Measurements from ENCODE around the gene CREM. TPM values are rescaled to one million over a fixed set of nuclear protein-coding genes. Genes with fewer than 3 reads are reported as not detected.
A peak's percentile ranks its signal among the peaks of the same experiment; 100 is the strongest.

CREM gene
- polyA plus RNA-seq, 1 of the 3 experiments (the other 2 are of a cell fraction), result 41.4 TPM

DNA sequence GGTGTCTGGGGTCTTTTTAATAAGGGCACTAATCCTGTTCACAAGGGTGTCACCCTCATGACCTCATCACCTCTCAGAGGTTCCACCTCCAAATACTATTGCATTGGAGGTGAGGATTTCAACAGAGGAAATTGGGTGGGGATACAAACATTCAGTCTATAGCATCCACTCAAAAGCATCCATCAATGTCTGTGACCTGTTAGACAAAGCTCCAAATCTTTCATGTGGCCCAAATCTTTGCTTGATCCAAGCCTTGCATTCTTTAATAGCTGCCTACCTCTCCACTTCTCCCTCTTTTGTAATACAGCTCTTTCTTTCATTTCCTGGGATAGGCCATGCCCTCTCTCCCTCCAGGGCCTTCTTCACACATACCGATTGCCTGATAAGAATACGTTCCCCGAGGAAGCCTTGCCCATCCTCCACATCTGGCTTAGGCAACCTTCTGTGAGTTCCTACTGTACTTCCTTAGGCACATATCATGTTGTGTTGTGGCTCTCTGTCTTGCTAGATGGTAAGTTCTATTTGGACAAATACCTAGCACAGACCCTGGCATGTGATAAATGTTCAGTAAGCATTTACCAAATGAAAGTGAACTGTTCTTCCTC, 66.1 kb downstream of the CREM start:
- Histone ChIP-seq H3K9ac (no peak overlapping the region), H3K9me3 (no peaks in the 10 kb centered on the region; the same call in 1 of the 2 replicates), H3K27ac (ENCODE audit: low read depth in 2 of 2, low read length in 1 of 2) (no peak overlapping the region), H3K79me2 (ENCODE audit: insufficient read depth) (no peaks in the 10 kb centered on the region), H3F3A (replicated peaks; ENCODE audit: insufficient read depth) (peaks cover 28% of the 10 kb centered on the region), H3K4me2 (no peak overlapping the region), H4K20me1 (ENCODE audit: insufficient read depth) (no peaks in the 10 kb centered on the region), H2AFZ (ENCODE audit: low read depth) (no peak overlapping the region), H3K4me1 (ENCODE audit: control insufficient read depth in 1 of 2, insufficient read depth in 2 of 2, low read depth in 1 of 2, low read length in 1 of 2) (peaks cover 0 to 3% of the 10 kb centered on the region in 2 experiments; a peak in 3 of 4 replicates), H3K36me3 (replicated peaks in 1 of 2; ENCODE audit: control insufficient read depth in 1 of 2, insufficient read depth in 2 of 2, low read length in 1 of 2) (no peaks in the 10 kb centered on the region), H3K27me3 (ENCODE audit: insufficient read depth) (no peaks in the 10 kb centered on the region), H3K4me3 (ENCODE audit: low read depth in 2 of 2, low read length in 1 of 2) (no peak overlapping the region), H3K9me2 (no peaks in the 10 kb centered on the region)
- ChIA-PET CTCF (interaction anchor here (2.1 kb wide), 1 partner anchor 66 kb away, joined by 11 read pairs; the partner anchor contains the start of gene CREM), POLR2A (interaction anchor here (0.5 kb wide), 1 partner anchor 28 kb away, joined by 4 read pairs; no protein-coding TSS in a partner anchor)
- DNase-seq, result no peak
- 88% methylated on average over 3 of the region's 3 CpGs for whole genome bisulfite sequencing (ENCODE audit: low lambda C conversion rate)
- TF ChIP-seq MEF2A (IDR thresholded peaks at IDR 0.05; ENCODE audit: borderline replicate concordance, low read depth), result no peak
- TF ChIP-seq, protein P1, sequence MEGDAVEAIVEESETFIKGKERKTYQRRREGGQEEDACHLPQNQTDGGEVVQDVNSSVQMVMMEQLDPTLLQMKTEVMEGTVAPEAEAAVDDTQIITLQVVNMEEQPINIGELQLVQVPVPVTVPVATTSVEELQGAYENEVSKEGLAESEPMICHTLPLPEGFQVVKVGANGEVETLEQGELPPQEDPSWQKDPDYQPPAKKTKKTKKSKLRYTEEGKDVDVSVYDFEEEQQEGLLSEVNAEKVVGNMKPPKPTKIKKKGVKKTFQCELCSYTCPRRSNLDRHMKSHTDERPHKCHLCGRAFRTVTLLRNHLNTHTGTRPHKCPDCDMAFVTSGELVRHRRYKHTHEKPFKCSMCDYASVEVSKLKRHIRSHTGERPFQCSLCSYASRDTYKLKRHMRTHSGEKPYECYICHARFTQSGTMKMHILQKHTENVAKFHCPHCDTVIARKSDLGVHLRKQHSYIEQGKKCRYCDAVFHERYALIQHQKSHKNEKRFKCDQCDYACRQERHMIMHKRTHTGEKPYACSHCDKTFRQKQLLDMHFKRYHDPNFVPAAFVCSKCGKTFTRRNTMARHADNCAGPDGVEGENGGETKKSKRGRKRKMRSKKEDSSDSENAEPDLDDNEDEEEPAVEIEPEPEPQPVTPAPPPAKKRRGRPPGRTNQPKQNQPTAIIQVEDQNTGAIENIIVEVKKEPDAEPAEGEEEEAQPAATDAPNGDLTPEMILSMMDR (IDR thresholded peaks at IDR 0.05), result no peak
- no peak for TF ChIP-seq USF1 (IDR thresholded peaks at IDR 0.05; ENCODE audit: borderline replicate concordance, low read depth)
- TF ChIP-seq MAX (IDR thresholded peaks at IDR 0.05; ENCODE audit: low read depth), result no peak
- no peak for TF ChIP-seq RXRA (IDR thresholded peaks at IDR 0.05; ENCODE audit: borderline replicate concordance, low read depth)
- TF ChIP-seq JUND (IDR thresholded peaks at IDR 0.05), result no peak
- no peak for TF ChIP-seq FOSL2 (IDR thresholded peaks at IDR 0.05; ENCODE audit: borderline replicate concordance, low read depth)
- no peak for TF ChIP-seq CHD2 (IDR thresholded peaks at IDR 0.05; ENCODE audit: low read length, partially characterized antibody)
- no peak for TF ChIP-seq TEAD4 (IDR thresholded peaks at IDR 0.05; ENCODE audit: borderline replicate concordance, insufficient read depth)

DNA sequence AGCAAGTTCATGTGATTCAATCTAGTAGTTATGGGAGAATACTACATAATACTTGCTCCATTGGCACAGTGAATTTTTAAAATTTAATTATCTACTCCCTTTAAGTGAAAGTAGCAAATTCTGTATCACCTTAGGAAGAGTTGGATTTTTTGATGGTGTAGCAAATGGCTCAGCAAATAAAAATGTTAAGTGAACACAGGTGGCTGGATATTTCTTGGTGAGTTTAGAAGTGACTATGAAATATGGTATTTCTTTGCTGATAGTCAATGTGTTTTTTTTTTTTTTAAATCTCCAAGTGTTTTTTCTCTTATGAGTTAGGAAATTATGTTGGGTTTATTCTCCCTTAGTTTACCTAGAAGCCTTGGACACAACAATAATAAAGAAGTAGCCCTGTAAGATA, 67.8 kb downstream of the CREM start:
- Histone ChIP-seq H3K9me2 (no peaks in the 10 kb centered on the region), H3K27ac (ENCODE audit: low read depth in 2 of 2, low read length in 1 of 2) (peak overlapping the region in 1 of 2 experiments; percentile 96; a peak in 2 of 4 replicates), H3K4me1 (ENCODE audit: control insufficient read depth in 1 of 2, insufficient read depth in 2 of 2, low read depth in 1 of 2, low read length in 1 of 2) (peaks cover 0 to 3% of the 10 kb centered on the region in 2 experiments; a peak in 3 of 4 replicates), H3K36me3 (replicated peaks in 1 of 2; ENCODE audit: control insufficient read depth in 1 of 2, insufficient read depth in 2 of 2, low read length in 1 of 2) (no peaks in the 10 kb centered on the region), H3K27me3 (ENCODE audit: insufficient read depth) (no peaks in the 10 kb centered on the region), H4K20me1 (ENCODE audit: insufficient read depth) (no peaks in the 10 kb centered on the region), H3F3A (replicated peaks; ENCODE audit: insufficient read depth) (peaks cover 28% of the 10 kb centered on the region), H3K9me3 (no peaks in the 10 kb centered on the region), H3K79me2 (ENCODE audit: insufficient read depth) (no peaks in the 10 kb centered on the region), H2AFZ (ENCODE audit: low read depth) (0 out of 2 replicates have a peak overlapping the region, but pooled peaks have one; percentile 59), H3K4me3 (ENCODE audit: low read depth in 2 of 2, low read length in 1 of 2) (no peak overlapping the region), H3K4me2 (no peak overlapping the region), H3K9ac (no peak overlapping the region)
- ChIA-PET CTCF (interaction anchor here (2.1 to 2.7 kb wide), 5 partner anchors 15 to 74 kb away, joined by 9 to 31 read pairs (median 27); partner anchors contain the start of gene CREM), POLR2A (no interaction called here)
- TF ChIP-seq TEAD4 (IDR thresholded peaks at IDR 0.05; ENCODE audit: borderline replicate concordance, insufficient read depth) (0 out of 2 replicates have a peak, but pooled peaks have one; percentile 21), TCF12 (IDR thresholded peaks at IDR 0.05) (peak; percentile 67; the same call in 1 of the 2 replicates), FOSL2 (IDR thresholded peaks at IDR 0.05; ENCODE audit: borderline replicate concordance, low read depth) (peak; percentile 27; the same call in 1 of the 2 replicates), JUND (IDR thresholded peaks at IDR 0.05) (peak; percentile 29), GABPA (IDR thresholded peaks at IDR 0.05; ENCODE audit: low read depth) (no peak), RXRA (IDR thresholded peaks at IDR 0.05; ENCODE audit: borderline replicate concordance, low read depth) (no peak)
- no peak for DNase-seq
